Chondrocyte (in vitro differentiated cells): ENCODE measurements around the gene SLC7A11. TPM values are rescaled to one million over a fixed set of nuclear protein-coding genes. Genes with fewer than 3 reads are reported as not detected.

ENCODE experiments used
- DNase-seq: peaks from one replicate; pipeline ENCODE4 v3.0.0; 2021; ENCODE audit warnings: mixed read lengths, low spot score
- H3K27ac Mint-ChIP-seq: one replicate; pipeline ENCODE4 v1.8.0; 2021; ENCODE audit warnings: mild to moderate bottlenecking, moderate library complexity, mixed read lengths; ENCODE audit not compliant: unreplicated experiment
- H3K27me3 Mint-ChIP-seq: 2 replicates; pipeline ENCODE4 v1.8.0; 2021; ENCODE audit warnings: low read depth, mixed read lengths
- H3K36me3 Mint-ChIP-seq: 2 replicates; pipeline ENCODE4 v1.8.0; 2021; ENCODE audit warnings: low read depth, mixed read lengths
- H3K4me1 Mint-ChIP-seq: 2 replicates; pipeline ENCODE4 v1.8.0; 2021; ENCODE audit warnings: low read depth, mild to moderate bottlenecking, mixed read lengths
- H3K4me3 Mint-ChIP-seq: one replicate; pipeline ENCODE4 v1.8.0; 2021; ENCODE audit warnings: mild to moderate bottlenecking, moderate library complexity, mixed read lengths; ENCODE audit not compliant: unreplicated experiment
- H3K9me3 Mint-ChIP-seq: 2 replicates; pipeline ENCODE4 v1.8.0; 2021; ENCODE audit warnings: low read depth, mixed read lengths
- CTCF ChIP-seq: fragments of 200-600 bp; sonication (generic); IDR thresholded peaks from 2 replicates; pipeline ENCODE4 v1.5.0; 2021; ENCODE audit warnings: antibody characterized with exemption, mild to moderate bottlenecking, moderate library complexity
- total RNA-seq: library from RNA; stranded (reverse); gene quantifications from 3 replicates; pipeline ENCODE4 v1.2.1, GENCODE V29; 2021

Gene SLC7A11
- total RNA-seq, 1 donor from 2014 or later, result 31.5 TPM

GRCh38 chr4:138256608-138257007, 14.5 kb upstream of the SLC7A11 start:
- no peak overlapping the region for H3K27ac Mint-ChIP-seq
- no peak for TF ChIP-seq CTCF
- H3K9me3 Mint-ChIP-seq, result no peaks in the 10 kb centered on the region
- no peaks in the 10 kb centered on the region for H3K27me3 Mint-ChIP-seq
- H3K4me3 Mint-ChIP-seq, result no peak overlapping the region
- H3K4me1 Mint-ChIP-seq, result peaks cover 22% of the 10 kb centered on the region
- no peak for DNase-seq
- no peaks in the 10 kb centered on the region for H3K36me3 Mint-ChIP-seq

DNA sequence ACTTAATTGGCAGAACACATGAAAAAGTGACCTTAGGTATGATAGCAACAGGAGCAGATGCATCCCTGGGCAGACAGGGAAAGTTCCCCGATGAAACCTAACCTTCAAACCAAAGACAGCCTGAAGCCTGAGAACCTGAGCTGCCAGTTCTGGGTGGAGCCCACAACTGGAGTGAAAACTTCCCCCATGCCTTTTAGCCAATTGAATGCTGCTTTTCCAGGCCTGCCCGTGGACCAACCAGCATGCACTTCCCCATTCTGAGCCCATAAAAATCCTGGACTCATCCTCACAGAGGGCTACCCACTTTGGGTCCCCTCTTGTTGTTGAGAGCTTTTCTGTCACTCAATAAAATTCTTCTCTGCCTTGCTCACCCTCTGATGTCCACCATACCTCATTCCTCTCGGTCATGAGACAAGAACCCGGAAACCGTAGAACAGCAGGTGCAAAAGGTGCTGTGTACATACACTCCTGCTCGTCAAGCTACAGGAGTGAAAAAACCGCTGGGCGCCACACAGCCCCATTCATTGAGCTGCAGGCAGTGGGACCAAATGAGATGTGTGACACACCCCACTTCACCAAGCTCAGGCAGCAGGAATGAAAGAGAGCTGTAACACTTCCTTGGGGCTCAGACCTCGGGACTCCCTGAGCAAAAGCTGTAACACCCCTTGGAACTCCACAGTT, 13.9 kb upstream of the SLC7A11 start:
- no peaks in the 10 kb centered on the region for H3K36me3 Mint-ChIP-seq
- DNase-seq, result no peak
- no peaks in the 10 kb centered on the region for H3K27me3 Mint-ChIP-seq
- TF ChIP-seq CTCF, result no peak
- no peak overlapping the region for H3K27ac Mint-ChIP-seq
- no peaks in the 10 kb centered on the region for H3K9me3 Mint-ChIP-seq
- no peak overlapping the region for H3K4me3 Mint-ChIP-seq
- H3K4me1 Mint-ChIP-seq, result peaks cover 22% of the 10 kb centered on the region

DNA sequence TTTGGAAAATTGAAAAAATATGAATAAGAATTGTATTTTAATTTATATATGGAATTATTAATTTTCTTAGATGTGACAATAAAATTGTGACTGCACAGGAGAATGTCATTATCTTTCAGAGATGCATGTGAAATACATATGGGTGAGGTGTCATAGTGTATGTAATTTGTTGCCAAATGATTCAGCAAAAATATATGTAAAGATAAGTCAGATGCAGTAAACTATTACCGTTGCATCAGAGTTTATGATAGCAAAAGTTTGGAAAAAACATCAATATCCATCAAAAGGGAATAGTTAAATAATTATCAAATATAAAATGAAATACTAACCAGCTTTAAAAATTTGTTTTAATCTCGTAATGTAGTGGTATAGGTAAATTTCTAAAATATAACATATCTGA, 10.4 kb upstream of the SLC7A11 start:
- no peaks in the 10 kb centered on the region for H3K27me3 Mint-ChIP-seq
- no peak overlapping the region for H3K4me3 Mint-ChIP-seq
- H3K4me1 Mint-ChIP-seq, result peaks cover 9% of the 10 kb centered on the region

GRCh38 chr4:138251938-138252337, 9.8 kb upstream of the SLC7A11 start:
- peaks cover 12% of the 10 kb centered on the region for H3K4me1 Mint-ChIP-seq
- no peak overlapping the region for H3K27ac Mint-ChIP-seq

More for the DNA sequence above, 10.4 kb upstream of the SLC7A11 start:
- no peak for DNase-seq
- no peak for TF ChIP-seq CTCF
- Mint-ChIP-seq H3K36me3 (no peaks in the 10 kb centered on the region), H3K27ac (no peak overlapping the region), H3K9me3 (no peaks in the 10 kb centered on the region)

GRCh38 chr4:138249132-138249531, 7.0 kb upstream of the SLC7A11 start:
- Mint-ChIP-seq H3K27ac (no peak overlapping the region), H3K4me3 (no peak overlapping the region), H3K4me1 (peaks cover 12% of the 10 kb centered on the region), H3K36me3 (no peaks in the 10 kb centered on the region), H3K27me3 (no peaks in the 10 kb centered on the region), H3K9me3 (no peaks in the 10 kb centered on the region)
- no peak for TF ChIP-seq CTCF
- DNase-seq, result no peak

More at GRCh38 chr4:138251938-138252337, 9.8 kb upstream of the SLC7A11 start:
- no peak overlapping the region for H3K4me3 Mint-ChIP-seq
- H3K36me3 Mint-ChIP-seq, result no peaks in the 10 kb centered on the region
- H3K9me3 Mint-ChIP-seq, result no peaks in the 10 kb centered on the region
- TF ChIP-seq CTCF, result no peak
- H3K27me3 Mint-ChIP-seq, result no peaks in the 10 kb centered on the region
- DNase-seq, result no peak
